Activated T-helper 9 cell treated with anti-CD3 and anti-CD28 coated beads, Interleukin-2, amount 50 U/mL, for 16 hours (primary cell): Measurements from ENCODE around the gene SIX2.

Experiments
- DNase-seq: peaks from one replicate; pipeline ENCODE4 v3.0.0-alpha.2; 2020; ENCODE audit warnings: low read depth

SIX2 gene

GRCh38 chr2:45018023-45018422 lies 8.8 kb upstream of the SIX2 start:
- DNase-seq = no peak

GRCh38 chr2:45014831-45015230 lies 5.6 kb upstream of the SIX2 start:
- no peak for DNase-seq

- DNase-seq = no peak
These were observed 4.9 kb upstream of the SIX2 start for GRCh38 chr2:45014016-45014702.

GRCh38 chr2:45013229-45014015 lies 4.2 kb upstream of the SIX2 start:
- no peak for DNase-seq

GRCh38 chr2:45012733-45013132 lies 3.5 kb upstream of the SIX2 start:
- no peak for DNase-seq

GRCh38 chr2:45011621-45012602 lies 2.7 kb upstream of the SIX2 start:
- no peak for DNase-seq

GRCh38 chr2:45011121-45011520 lies 1.9 kb upstream of the SIX2 start:
- no peak for DNase-seq

GRCh38 chr2:45010702-45011012 lies 1.4 kb upstream of the SIX2 start:
- no peak for DNase-seq

- DNase-seq = no peak
These were observed 863 bp upstream of the SIX2 start for GRCh38 chr2:45009928-45010701.

- DNase-seq = no peak
These were observed 739 bp downstream of the SIX2 start for GRCh38 chr2:45008296-45009129.

- DNase-seq = no peak
These were observed 1.3 kb downstream of the SIX2 start for GRCh38 chr2:45007961-45008295.

GRCh38 chr2:45006942-45007287 lies 2.3 kb downstream of the SIX2 start:
- no peak for DNase-seq

- no peak for DNase-seq
These were observed 3.0 kb downstream of the SIX2 start for GRCh38 chr2:45006041-45006941.

GRCh38 chr2:45005261-45006002 lies 3.8 kb downstream of the SIX2 start:
- no peak for DNase-seq

GRCh38 chr2:45004562-45005191 lies 4.6 kb downstream of the SIX2 start:
- DNase-seq = no peak

GRCh38 chr2:45003579-45004551 lies 5.4 kb downstream of the SIX2 start:
- no peak for DNase-seq

- DNase-seq = no peak
These were observed 6.6 kb downstream of the SIX2 start for GRCh38 chr2:45002686-45003085.
